ENCODE results near the gene ZNF318. TPM values are rescaled to one million over a fixed set of nuclear protein-coding genes. Genes with fewer than 3 reads are reported as not detected.
"Not testable (repeated sequence)": the region's sequence is repeated elsewhere in the genome, so short reads cannot be mapped to it uniquely, and the experiment has no call there.

Gene ZNF318
- total RNA-seq, 2 experiments from 2014 or later, result 10.0 to 10.1 TPM

DNA sequence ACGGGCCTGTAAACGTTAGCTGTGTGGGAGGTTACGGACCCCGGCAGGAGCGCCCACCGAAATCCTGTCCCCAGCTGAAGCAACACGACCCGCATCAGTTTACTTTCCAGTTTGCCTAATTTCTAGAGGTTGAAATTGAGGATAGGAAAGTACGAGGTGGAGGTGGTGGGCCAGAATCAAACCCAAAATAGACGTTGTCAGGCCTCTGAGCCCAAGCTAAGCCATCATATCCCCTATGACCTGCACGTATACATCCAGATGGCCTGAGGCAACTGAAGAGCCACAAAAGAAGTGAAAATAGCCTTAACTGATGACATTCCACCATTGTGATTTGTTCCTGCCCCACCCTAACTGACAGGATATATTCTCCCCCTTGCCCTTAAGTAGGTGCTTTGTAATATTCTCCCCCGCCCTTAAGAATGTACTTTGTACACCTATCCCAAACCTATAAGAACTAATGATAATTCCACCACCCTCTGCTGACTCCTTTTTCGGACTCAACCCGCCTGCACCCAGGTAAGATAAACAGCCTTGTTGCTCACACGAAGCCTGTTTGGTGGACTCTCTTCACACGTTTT is 645 bp upstream of the ZNF318 start:
- not testable (repeated sequence) for H3K9me3 Mint-ChIP-seq, H3K36me3 Mint-ChIP-seq, H3K27me3 Mint-ChIP-seq, DNase-seq
- Mint-ChIP-seq H3K27ac (peak overlapping the region; percentile 96), H3K4me1 (peaks cover 30% of the 10 kb centered on the region), H3K4me3 (peak overlapping the region; percentile 89)

DNA sequence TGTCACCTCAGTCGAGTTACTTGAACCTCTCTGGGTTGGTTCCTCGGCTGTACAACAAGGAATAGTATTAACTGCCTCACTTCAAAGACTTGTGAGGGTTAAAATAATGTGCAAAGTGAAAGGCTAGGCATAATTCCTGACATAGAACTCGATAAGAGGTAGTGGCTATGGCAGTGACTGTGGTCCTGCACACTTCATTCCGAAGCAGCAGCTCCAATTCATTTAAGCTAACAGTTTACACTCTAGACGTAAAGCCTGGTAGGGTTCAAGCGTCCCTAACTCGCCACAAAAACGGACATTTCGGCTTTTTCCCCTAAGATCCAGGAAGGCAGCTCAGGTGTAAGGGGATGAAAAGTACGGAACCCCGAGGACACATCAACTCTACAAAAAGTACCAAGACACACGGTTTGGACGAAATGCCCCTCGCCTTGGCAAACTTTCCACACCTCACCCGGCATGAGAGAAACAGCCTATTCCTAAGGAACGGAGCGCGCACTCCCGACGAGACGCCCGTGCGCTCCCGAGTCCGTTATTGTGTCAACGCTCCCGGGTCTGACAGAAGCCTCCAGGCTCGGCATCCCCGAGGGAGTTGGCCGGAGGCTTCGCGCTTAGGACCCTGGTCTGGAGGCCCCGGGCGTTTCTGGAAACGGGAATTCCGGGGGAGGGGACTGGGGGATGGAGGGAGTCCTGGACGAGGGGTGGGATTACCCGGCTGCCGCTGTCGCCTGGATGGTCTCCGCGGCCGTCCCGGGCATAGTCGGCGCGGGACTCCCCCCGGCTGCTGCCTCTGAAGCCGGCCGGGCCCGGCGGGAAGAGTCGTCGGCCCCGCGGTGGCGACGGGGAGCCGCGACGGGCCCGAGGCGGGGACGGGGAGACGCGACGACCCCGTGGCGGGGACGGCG is 937 bp downstream of the ZNF318 start:
- peaks cover 33% of the 10 kb centered on the region for H3K4me1 Mint-ChIP-seq
- no peaks in the 10 kb centered on the region for H3K27me3 Mint-ChIP-seq
- peaks cover 3% of the 10 kb centered on the region for H3K36me3 Mint-ChIP-seq
- H3K4me3 Mint-ChIP-seq, result peak overlapping the region; percentile 80
- H3K27ac Mint-ChIP-seq, result peak overlapping the region; percentile 27
- DNase-seq, result peak; percentile 10
- no peaks in the 10 kb centered on the region for H3K9me3 Mint-ChIP-seq

DNA sequence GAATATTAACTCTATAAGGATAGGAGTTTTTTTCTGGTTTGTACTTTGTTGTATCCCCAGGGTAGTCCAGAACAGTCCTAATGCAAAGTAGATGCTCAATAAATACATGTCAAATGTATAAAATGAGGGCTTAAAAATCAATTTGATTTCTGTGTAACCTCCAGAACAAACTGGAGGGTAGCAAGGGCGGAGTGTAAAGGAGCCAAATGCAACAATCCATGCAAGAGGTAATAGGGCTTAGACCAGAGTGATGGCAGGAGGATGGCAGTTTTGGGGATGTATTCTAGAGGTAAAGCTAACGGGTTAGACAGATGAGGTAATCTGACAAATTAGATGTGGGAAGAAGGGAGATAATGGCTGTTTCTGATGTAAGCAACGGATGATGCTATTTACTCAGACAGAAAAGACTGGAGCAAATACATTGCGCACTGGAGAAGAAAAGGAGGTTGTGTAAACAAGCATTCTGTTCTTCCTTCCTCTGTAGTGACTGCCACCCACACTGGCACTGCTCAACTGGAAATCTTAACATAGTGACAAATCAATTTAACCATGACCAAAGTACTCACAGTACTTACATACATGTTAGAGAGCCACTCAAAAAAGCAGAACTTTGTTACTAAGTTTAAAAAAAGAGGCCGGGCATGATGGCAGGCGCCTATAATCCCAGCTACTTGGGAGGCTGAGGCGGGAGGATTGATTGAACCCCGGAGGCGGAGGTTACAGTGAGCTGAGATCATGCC is 2.0 kb downstream of the ZNF318 start:
- DNase-seq, result no peak
- no peak overlapping the region for H3K27ac Mint-ChIP-seq
- peaks cover 33% of the 10 kb centered on the region for H3K4me1 Mint-ChIP-seq
- H3K9me3 Mint-ChIP-seq, result no peaks in the 10 kb centered on the region
- H3K4me3 Mint-ChIP-seq, result peak overlapping the region; percentile 57
- peaks cover 3% of the 10 kb centered on the region for H3K36me3 Mint-ChIP-seq
- H3K27me3 Mint-ChIP-seq, result no peaks in the 10 kb centered on the region

DNA sequence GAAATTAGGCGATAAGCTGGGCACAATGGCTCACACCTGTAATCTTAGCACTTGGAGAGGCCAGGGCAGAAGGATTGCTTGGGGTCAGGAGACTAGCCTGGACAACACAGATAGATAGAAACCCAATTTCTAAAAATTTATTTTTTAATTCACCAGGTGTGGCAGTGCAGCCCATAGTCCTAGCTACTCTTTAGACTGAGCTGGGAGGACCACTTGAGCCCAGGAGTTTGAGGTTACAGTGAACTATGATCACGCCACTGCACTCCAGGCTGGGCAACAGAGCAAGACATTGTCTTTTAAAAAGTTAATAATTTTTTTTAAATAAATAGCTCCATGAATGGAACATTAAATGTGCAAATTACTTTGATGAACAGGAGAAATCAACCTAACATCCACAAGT is 8.2 kb downstream of the ZNF318 start:
- Mint-ChIP-seq H3K4me3 (no peak overlapping the region), H3K27ac (no peak overlapping the region), H3K9me3 (no peaks in the 10 kb centered on the region), H3K27me3 (no peaks in the 10 kb centered on the region), H3K4me1 (peaks cover 14% of the 10 kb centered on the region), H3K36me3 (peaks cover 5% of the 10 kb centered on the region)
- DNase-seq, result no peak

DNA sequence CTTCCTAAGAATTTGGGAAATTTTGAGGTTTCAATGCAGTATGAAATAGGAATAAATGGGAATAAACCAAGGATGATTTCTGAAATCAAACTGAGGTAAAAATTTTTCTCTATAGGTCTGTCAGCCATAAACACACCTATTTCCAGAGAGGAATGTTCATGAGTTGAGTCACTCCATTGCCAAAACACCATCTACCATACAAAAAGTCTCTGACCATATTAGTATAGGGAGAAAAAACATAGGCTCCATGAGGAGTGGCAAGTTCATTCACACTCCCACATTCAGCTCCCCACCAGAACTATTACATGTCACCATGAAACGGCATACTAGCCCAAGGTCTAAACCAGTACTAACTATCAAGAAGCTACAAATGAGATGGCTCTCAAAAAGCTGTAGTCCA is 9.6 kb downstream of the ZNF318 start:
- Mint-ChIP-seq H3K27me3 (no peaks in the 10 kb centered on the region), H3K4me1 (peaks cover 9% of the 10 kb centered on the region), H3K9me3 (no peaks in the 10 kb centered on the region), H3K36me3 (peaks cover 9% of the 10 kb centered on the region), H3K4me3 (no peak overlapping the region), H3K27ac (no peak overlapping the region)
- DNase-seq, result no peak

DNA sequence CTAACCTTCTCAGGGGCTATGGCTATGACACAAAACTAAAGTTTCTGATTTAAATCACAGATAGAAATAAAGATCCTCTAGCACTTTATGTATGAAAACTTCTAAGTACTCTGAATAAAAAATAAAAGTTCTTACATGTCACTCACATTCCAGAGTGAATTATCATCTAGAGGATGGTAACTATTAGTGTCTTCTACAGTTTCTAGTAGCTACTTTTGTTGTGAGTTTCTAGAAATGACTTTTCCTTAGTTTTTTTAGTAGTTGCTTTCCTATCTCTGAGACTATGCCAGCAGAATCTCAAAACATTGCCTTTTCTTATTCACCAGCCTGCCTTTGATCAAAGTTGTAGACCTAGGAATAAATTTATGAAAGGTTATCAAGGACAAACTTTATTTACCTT is 10.1 kb downstream of the ZNF318 start:
- Mint-ChIP-seq H3K27me3 (no peaks in the 10 kb centered on the region), H3K36me3 (peaks cover 10% of the 10 kb centered on the region), H3K4me1 (peaks cover 7% of the 10 kb centered on the region), H3K4me3 (no peak overlapping the region), H3K27ac (no peak overlapping the region), H3K9me3 (no peaks in the 10 kb centered on the region)
- DNase-seq, result no peak

DNA sequence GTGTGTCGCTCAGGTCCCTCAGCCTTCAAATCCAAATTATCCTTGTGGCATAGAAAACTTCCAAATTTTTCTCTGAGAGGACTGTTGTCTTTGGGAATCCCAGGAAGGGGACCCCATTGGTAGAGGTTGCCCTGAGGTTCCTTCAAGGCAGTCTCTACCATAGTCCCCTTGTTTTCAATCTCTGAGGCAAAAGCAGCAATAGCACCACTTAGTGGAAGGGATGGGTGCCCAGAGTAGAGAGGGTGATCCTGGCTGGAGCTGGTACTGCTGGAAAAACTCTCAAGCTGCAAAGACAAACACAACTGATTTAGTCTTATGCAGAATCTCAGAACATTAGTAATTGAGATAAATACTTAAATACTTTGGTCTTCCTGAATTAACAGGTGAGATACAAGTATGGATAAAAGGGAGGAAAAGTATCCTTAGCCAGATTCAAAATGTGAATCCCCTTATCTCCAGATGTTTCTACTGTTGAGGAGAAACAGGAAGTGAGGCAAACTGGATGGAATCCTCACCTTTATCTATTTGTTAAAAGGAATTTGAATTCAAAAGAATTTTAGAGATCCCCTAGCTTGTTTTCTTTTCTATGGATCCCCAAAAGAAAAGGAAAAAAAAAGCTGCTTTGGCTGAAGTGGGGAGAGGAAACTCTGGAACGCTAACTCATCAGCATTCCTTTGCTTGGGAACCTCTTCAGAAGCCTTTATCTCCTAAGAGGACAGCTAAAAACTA is 13.4 kb downstream of the ZNF318 start:
- Mint-ChIP-seq H3K27ac (no peak overlapping the region), H3K4me1 (peaks cover 5% of the 10 kb centered on the region), H3K27me3 (no peaks in the 10 kb centered on the region), H3K9me3 (no peaks in the 10 kb centered on the region), H3K4me3 (no peak overlapping the region), H3K36me3 (peaks cover 18% of the 10 kb centered on the region)
- no peak for DNase-seq

DNA sequence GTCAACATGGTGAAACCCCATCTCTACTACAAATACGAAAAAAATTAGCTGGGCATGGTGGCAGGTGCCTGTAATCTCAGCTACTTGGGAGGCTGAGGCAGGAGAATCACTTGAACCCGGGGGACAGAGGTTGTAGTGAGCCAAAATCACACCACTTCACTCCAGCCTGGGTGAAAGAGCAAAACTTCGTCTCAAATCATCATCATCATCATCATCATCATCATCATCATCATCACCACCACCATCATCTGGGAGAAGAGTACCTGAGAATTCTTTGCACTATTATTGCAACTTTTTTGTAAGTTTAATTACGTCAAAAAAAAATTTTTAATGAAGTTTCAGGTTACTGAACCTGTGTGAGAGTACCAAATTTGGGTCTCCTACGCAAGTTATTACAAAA is 17.5 kb downstream of the ZNF318 start:
- not testable (repeated sequence) for H3K4me1 Mint-ChIP-seq, H3K27me3 Mint-ChIP-seq, DNase-seq, H3K4me3 Mint-ChIP-seq, H3K27ac Mint-ChIP-seq, H3K9me3 Mint-ChIP-seq
- H3K36me3 Mint-ChIP-seq, result peaks cover 16% of the 10 kb centered on the region

DNA sequence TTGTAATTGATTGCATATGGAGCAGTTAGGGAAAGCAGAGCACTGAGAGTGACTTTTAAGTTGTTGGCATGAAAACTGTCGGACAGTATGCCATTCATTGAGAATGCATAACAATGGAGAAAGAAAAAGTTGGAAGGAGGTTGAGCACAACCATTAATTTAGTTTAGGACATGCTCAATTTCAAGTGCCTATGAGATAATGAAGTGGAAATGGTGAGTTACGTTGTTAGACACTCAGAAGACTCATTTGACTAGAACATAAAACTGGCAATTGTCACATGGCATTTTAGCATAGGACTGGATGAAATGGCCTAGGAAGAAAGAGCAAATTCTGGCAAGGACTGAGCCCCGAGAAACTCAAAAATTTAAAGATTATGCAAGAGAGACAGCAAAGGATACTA is 22.0 kb downstream of the ZNF318 start:
- Mint-ChIP-seq H3K36me3 (peaks cover 11% of the 10 kb centered on the region), H3K27ac (no peak overlapping the region), H3K9me3 (no peaks in the 10 kb centered on the region), H3K27me3 (no peaks in the 10 kb centered on the region), H3K4me3 (no peak overlapping the region), H3K4me1 (no peaks in the 10 kb centered on the region)
- DNase-seq, result no peak

DNA sequence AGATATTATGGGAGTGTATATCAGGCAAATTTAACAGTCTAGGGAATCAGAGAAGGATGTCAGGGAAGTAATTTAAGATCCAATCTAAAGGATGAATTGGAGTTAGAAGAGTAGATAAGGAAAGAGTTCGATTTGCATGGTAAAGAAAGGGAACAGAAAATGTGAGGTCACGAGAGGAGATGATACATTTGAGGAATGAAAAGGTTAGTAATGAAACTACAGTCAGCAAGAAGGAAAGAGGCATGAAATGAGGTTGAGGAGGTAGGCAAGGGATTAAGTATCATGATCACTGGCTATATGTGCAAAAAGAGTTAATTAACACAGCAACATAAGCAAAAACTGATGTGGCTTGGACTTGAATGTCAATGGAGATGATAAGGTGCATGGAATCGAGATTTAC is 22.4 kb downstream of the ZNF318 start:
- Mint-ChIP-seq H3K4me1 (no peaks in the 10 kb centered on the region), H3K27ac (no peak overlapping the region), H3K27me3 (no peaks in the 10 kb centered on the region), H3K9me3 (no peaks in the 10 kb centered on the region), H3K36me3 (peaks cover 11% of the 10 kb centered on the region), H3K4me3 (no peak overlapping the region)
- DNase-seq, result no peak

DNA sequence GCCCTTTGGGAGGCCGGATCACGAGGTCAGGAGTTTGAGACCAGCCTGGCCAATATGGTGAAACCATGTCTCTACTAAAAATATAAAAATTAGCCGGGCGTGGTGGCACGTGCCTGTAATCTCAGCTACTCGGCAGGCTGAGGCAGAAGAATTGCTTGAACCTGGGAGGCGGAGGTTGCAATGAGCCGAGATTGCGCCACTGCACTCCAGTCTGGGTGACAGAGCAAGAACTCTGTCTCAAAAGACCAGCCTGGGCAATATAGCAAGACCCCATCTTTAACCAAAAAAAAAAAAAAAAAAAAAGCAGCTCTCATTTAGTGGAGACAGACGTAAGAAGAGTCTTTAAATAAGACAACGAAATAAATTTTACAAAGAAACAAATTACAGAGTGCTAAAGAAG is 23.2 kb downstream of the ZNF318 start:
- H3K4me1 Mint-ChIP-seq, H3K36me3 Mint-ChIP-seq, H3K4me3 Mint-ChIP-seq, H3K9me3 Mint-ChIP-seq, H3K27me3 Mint-ChIP-seq, H3K27ac Mint-ChIP-seq, DNase-seq: not testable (repeated sequence)

DNA sequence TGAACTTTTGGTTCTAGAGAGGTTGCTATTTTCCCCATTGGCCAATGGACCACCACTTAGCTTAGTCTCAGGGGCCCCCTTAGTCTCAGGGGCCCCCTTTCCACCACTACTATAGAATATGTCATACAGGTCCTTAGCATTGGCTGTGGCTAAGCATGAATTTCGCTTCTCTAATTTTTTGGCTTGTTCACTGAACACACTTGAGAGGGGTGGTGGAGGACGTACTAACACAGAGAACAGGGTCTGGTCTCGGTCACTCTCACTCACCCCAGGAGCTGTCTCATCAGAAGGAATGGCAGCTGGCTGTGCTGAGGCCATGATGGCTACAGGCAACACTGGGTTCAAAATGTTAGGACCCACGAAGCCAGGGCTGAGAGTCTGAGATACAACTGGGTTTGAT is 30.3 kb downstream of the ZNF318 start:
- H3K36me3 Mint-ChIP-seq, result peaks cover 22% of the 10 kb centered on the region
- no peaks in the 10 kb centered on the region for H3K9me3 Mint-ChIP-seq
- no peak for DNase-seq
- no peak overlapping the region for H3K4me3 Mint-ChIP-seq
- H3K27ac Mint-ChIP-seq, result no peak overlapping the region
- no peaks in the 10 kb centered on the region for H3K27me3 Mint-ChIP-seq
- peaks cover 10% of the 10 kb centered on the region for H3K4me1 Mint-ChIP-seq

DNA sequence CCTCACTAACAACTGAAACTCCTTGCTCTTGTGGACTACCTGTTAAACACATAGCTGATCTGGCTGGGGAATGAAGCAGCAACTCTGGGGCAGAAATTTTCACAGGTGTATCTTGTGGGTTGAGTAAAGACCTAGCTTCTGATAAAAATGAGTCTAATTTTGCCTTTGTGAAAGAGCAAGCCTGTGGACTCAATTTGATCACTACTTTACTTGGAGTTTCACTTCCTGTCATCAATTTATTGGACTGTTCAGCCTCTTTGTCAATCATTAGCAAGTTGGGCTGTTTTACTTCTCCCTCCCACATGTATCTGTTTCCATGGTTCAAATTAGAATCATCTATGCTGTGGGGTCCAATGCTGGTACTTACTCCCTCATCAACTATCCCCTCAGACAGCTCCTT is 31.2 kb downstream of the ZNF318 start:
- no peak overlapping the region for H3K4me3 Mint-ChIP-seq
- peaks cover 10% of the 10 kb centered on the region for H3K4me1 Mint-ChIP-seq
- peak overlapping the region; percentile 44 for H3K27ac Mint-ChIP-seq
- DNase-seq, result no peak
- H3K36me3 Mint-ChIP-seq, result peaks cover 22% of the 10 kb centered on the region
- H3K27me3 Mint-ChIP-seq, result no peaks in the 10 kb centered on the region
- no peaks in the 10 kb centered on the region for H3K9me3 Mint-ChIP-seq

DNA sequence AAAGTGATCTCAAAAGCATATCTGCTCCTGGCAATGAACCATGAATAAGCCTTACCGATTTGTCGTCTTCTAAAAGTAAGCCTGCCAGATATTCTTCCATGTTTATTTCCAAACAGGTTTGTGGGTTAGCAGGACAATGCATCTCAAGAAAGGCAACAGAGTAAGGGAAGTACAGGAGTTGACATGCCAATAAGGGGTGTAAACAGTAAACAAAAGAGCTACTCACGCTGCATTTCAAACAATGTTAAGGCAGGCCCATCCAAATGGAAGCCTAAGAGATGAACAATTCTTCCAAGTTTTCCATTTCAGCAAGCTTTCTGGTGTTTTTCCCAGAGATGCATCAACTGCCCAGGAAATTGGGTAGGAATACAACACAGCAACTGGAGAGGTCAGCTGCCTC is 33.1 kb downstream of the ZNF318 start:
- Mint-ChIP-seq H3K4me1 (peaks cover 16% of the 10 kb centered on the region), H3K27ac (no peak overlapping the region), H3K27me3 (no peaks in the 10 kb centered on the region), H3K36me3 (peaks cover 16% of the 10 kb centered on the region), H3K9me3 (no peaks in the 10 kb centered on the region), H3K4me3 (no peak overlapping the region)
- no peak for DNase-seq

DNA sequence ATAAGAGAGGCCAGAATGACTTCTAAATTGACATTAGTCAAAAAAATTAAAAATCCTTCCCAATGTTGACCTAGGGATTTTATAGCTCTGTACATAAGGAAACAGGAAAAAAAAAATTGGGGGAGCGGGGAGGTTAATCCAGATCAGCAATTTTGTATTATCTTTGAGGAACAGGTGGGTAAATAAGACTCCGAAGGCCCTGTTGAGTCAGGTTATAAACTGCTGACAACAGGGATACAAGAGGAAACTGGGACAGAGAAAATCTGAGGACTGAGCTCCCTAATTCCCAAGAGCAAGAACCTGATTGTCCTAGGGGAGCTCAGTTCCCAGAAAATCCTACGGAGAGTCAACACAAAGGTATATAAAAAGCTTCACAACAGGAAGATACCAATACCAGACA is 34.0 kb downstream of the ZNF318 start:
- H3K27ac Mint-ChIP-seq, result no peak overlapping the region

More for the DNA sequence above, 34.0 kb downstream of the ZNF318 start:
- Mint-ChIP-seq H3K27me3 (no peaks in the 10 kb centered on the region), H3K36me3 (peaks cover 9% of the 10 kb centered on the region), H3K4me1 (peaks cover 21% of the 10 kb centered on the region), H3K4me3 (no peak overlapping the region), H3K9me3 (no peaks in the 10 kb centered on the region)
- DNase-seq, result no peak

Data from activated naive CD8-positive, alpha-beta T cell treated with anti-CD3 and anti-CD28 coated beads for 36 hours (primary cell).